Colonic mucosa (tissue), 4 donors: ENCODE results near the gene ANKRD6. TPM values are rescaled to one million over a fixed set of nuclear protein-coding genes. Genes with fewer than 3 reads are reported as not detected.
A peak's percentile ranks its signal among the peaks of the same experiment; 100 is the strongest.

ENCODE experiments used
- DNase-seq: peaks from one replicate; pipeline ENCODE4 v3.0.0-alpha.2; 2020
- H3K27ac ChIP-seq: fragments of 200-600 bp; one replicate; pipeline ENCODE4 v1.8.0; 2021
- H3K27me3 ChIP-seq: fragments of 200-600 bp; one replicate; pipeline ENCODE4 v1.8.0; 2021
- H3K36me3 ChIP-seq: fragments of 200-600 bp; one replicate; pipeline ENCODE4 v1.8.0; 2021
- H3K4me1 ChIP-seq: fragments of 200-600 bp; one replicate; pipeline ENCODE4 v1.8.0; 2021; ENCODE audit warnings: mild to moderate bottlenecking
- H3K4me3 ChIP-seq: fragments of 200-600 bp; one replicate; pipeline ENCODE4 v1.8.0; 2021
- H3K9ac ChIP-seq, 2 donors: one replicate each; pipeline ENCODE4 v1.7.0; 2013; ENCODE audit warnings: control low read depth in 2 of 2, low read depth in 2 of 2, low read length in 2 of 2
- H3K9me3 ChIP-seq: fragments of 200-600 bp; one replicate; pipeline ENCODE4 v1.8.0; 2021
- CTCF ChIP-seq: fragments of 200-600 bp; IDR thresholded peaks from one replicate; pipeline ENCODE4 v1.8.0; 2022; ENCODE audit warnings: antibody characterized with exemption, mild to moderate bottlenecking
- intact Hi-C: fragments of 100-400 bp; cut with DNase I; formaldehyde crosslinking; loops from one replicate; pipeline ENCODE4 v1.14.1; 2022
- total RNA-seq, 2 donors: library from RNA; stranded (reverse); fragmentation: NEBNext Ultra II Directional in 1 of 2; extraction: Animal tissue kit (Norgen Biotek cat#: 25700) in 1 of 2; gene quantifications; one replicate each; pipeline ENCODE4 v1.2.1, GENCODE V29; 2021
- donor health status: healthy.
- donor health status: DM: no; HTN: no; CAD: no.
- donor health status: DM: no; HTN: no; CAD: no.

Gene ANKRD6
- total RNA-seq, 2 donors from 2014 or later = 1.6 to 3.1 TPM

- no peak for DNase-seq
- Histone ChIP-seq H3K36me3 (no peaks in the 10 kb centered on the region), H3K4me1 (no peaks in the 10 kb centered on the region), H3K4me3 (no peak overlapping the region), H3K27me3 (no peaks in the 10 kb centered on the region), H3K27ac (no peak overlapping the region), H3K9ac (no peak overlapping the region), H3K9me3 (no peaks in the 10 kb centered on the region)
- TF ChIP-seq CTCF = no peak
- intact Hi-C loops = no loop called here
These were observed 22.7 kb upstream of the ANKRD6 start for GRCh38 chr6:89410231-89410761.

- intact Hi-C loops = no loop called here
- Histone ChIP-seq H3K36me3 (no peaks in the 10 kb centered on the region), H3K9ac (peak overlapping the region in 1 of 2 donors; percentile 51), H3K4me1 (no peaks in the 10 kb centered on the region), H3K4me3 (peak overlapping the region; percentile 72), H3K27me3 (no peaks in the 10 kb centered on the region), H3K9me3 (no peaks in the 10 kb centered on the region), H3K27ac (no peak overlapping the region)
- no peak for TF ChIP-seq CTCF
- no peak for DNase-seq
These were observed 22.2 kb upstream of the ANKRD6 start for GRCh38 chr6:89410788-89411144.

GRCh38 chr6:89411145-89412070 lies 21.5 kb upstream of the ANKRD6 start:
- peak overlapping the region; percentile 72 for H3K4me3 ChIP-seq
- H3K27ac ChIP-seq = no peak overlapping the region
- TF ChIP-seq CTCF = no peak
- H3K9ac ChIP-seq = peak overlapping the region; percentile 51 to 84
- no peaks in the 10 kb centered on the region for H3K9me3 ChIP-seq
- H3K4me1 ChIP-seq = no peaks in the 10 kb centered on the region
- no peaks in the 10 kb centered on the region for H3K36me3 ChIP-seq
- H3K27me3 ChIP-seq = no peaks in the 10 kb centered on the region
- intact Hi-C loops = no loop called here
- peak; percentile 32 for DNase-seq

- Histone ChIP-seq H3K27me3 (no peaks in the 10 kb centered on the region), H3K4me1 (no peaks in the 10 kb centered on the region), H3K9me3 (no peaks in the 10 kb centered on the region), H3K9ac (peak within 1 kb of the TSS; percentile 51 to 84), H3K4me3 (peak within 1 kb of the TSS; percentile 72), H3K36me3 (no peaks in the 10 kb centered on the region), H3K27ac (no peak within 1 kb of the TSS)
- DNase-seq = peak; percentile 74
- TF ChIP-seq CTCF = no peak
- intact Hi-C loops = no loop called here
These were observed 20.6 kb upstream of the ANKRD6 start, which contains the start of gene RRAGD for GRCh38 chr6:89412071-89413005. Gene RRAGD, minus strand, starts transcription at chr6:89412273. Its CDS starts 280 bp downstream, at chr6:89411993.

GRCh38 chr6:89413006-89413400 lies 19.9 kb upstream of the ANKRD6 start:
- Histone ChIP-seq H3K4me1 (no peaks in the 10 kb centered on the region), H3K27me3 (no peaks in the 10 kb centered on the region), H3K9me3 (no peaks in the 10 kb centered on the region), H3K4me3 (peak overlapping the region; percentile 72), H3K36me3 (no peaks in the 10 kb centered on the region), H3K9ac (no peak overlapping the region), H3K27ac (no peak overlapping the region)
- intact Hi-C loops = no loop called here
- TF ChIP-seq CTCF = no peak
- no peak for DNase-seq
